ENCODE measurements around the gene AKNA. TPM values are rescaled to one million over a fixed set of nuclear protein-coding genes. Genes with fewer than 3 reads are reported as not detected.

AKNA gene
- total RNA-seq, 5 donors from 2014 or later (not counting 1 experiment from before 2014, with no cell fraction given), result 382 to 462 (median 415) TPM

DNA sequence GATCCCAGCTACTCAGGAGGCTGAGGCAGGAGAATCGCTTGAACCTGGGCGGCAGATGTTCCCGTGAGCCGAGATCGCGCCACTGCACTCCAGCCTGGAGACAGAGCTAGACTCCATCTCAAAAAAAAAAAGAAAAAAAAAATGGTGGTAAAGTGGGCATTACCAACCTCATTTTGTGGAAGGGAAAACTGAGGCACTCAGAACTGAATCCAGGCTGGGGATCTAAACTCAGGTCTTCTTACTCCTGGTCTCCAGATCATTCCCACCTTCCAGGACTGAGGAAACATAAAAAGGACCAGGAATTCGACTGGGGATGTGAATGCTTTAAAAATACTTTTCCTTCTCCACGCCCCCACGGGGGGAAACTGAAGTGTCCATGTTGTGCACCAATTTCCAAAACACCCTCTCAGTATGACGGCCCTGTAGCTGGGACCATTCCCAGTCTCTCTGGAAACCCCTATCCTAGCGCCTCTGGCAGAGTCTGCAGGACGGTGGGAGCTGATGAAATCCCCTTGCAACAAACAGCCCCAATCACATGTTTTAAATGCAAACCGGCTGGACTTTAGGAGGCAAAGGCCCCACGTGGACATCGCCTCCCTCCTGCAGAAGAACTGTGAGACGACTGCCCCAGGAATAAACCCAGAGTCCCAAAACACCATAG, 8.9 kb upstream of the AKNA start:
- no peaks in the 10 kb centered on the region for H3K9me3 ChIP-seq
- WGBS (ENCODE audit: insufficient coverage), result 90% methylated on average over 4 of the region's 16 CpGs
- ChIA-PET CTCF (interaction anchor here in 1 of 2 donors (0.5 to 1.7 kb wide), 4 partner anchors 8 to 108 kb away, joined by 3 to 8 read pairs (median 6); partner anchors contain the start of gene AKNA), POLR2A (interaction anchor here (0.6 to 3.5 kb wide), 5 partner anchors 10 to 533 kb away, joined by 3 to 42 read pairs (median 5); partner anchors contain the start of gene AKNA (in 2 of the 2))
- Mint-ChIP-seq H3K9me3 (no peaks in the 10 kb centered on the region), H3K27me3 (no peaks in the 10 kb centered on the region), H3K36me3 (peaks cover 10% of the 10 kb centered on the region), H3K27ac (peak overlapping the region; percentile 92 to 97), H3K4me1 (peaks cover 58 to 63% (median 60%) of the 10 kb centered on the region in 3 donors), H3K4me3 (peak overlapping the region; percentile 92 to 100 (median 95))
- H3K4me3 ChIP-seq (ENCODE audit: control insufficient read depth in 1 of 2, extremely low read depth in 1 of 2, low read length in 1 of 2), result peak overlapping the region; percentile 77 to 85
- peaks cover 0 to 11% of the 10 kb centered on the region in 2 donors for H3K36me3 ChIP-seq (ENCODE audit: control insufficient read depth in 2 of 2, extremely low read depth in 1 of 2, insufficient read depth in 1 of 2, low read length in 1 of 2)
- H3K27me3 ChIP-seq (replicated peaks in 1 of 2; ENCODE audit: control insufficient read depth in 2 of 2, extremely low read depth in 1 of 2, insufficient read depth in 2 of 2, low read length in 1 of 2), result no peaks in the 10 kb centered on the region
- no peak for ATAC-seq (replicated peaks in 1 of 4)
- peaks cover 36 to 63% of the 10 kb centered on the region in 2 experiments for H3K4me1 ChIP-seq (ENCODE audit: control insufficient read depth in 1 of 2, extremely low read depth in 1 of 2, insufficient read depth in 2 of 2, low read length in 2 of 2)
- DNase-seq, result no peak
- peak overlapping the region; percentile 90 for H3K27ac ChIP-seq (ENCODE audit: low read length)

DNA sequence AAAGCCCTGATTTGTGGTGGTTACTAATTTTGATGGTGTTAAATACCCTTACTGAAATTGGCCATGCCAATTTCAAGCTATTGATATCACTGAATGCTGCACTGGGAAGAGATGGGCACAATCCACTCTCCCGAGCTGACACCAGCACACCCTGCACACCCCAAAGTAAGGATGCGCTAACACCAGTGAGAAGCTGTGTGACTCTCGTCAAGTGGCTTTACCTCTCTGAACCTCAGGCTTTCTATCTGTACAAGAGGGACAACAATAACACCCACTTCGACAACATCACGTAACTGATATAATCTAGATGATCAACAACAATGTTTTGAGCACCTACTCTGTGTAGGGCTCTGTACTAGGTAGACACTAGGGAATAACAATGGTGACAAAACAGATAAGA, 8.0 kb upstream of the AKNA start:
- no peak for DNase-seq
- H3K9me3 ChIP-seq, result no peaks in the 10 kb centered on the region
- Mint-ChIP-seq H3K9me3 (no peaks in the 10 kb centered on the region), H3K4me1 (peaks cover 67 to 70% (median 67%) of the 10 kb centered on the region in 3 donors), H3K4me3 (peak overlapping the region; percentile 66 to 100 (median 66)), H3K27me3 (no peaks in the 10 kb centered on the region), H3K27ac (peak overlapping the region; percentile 92 to 97), H3K36me3 (peaks cover 16% of the 10 kb centered on the region)
- peak overlapping the region; percentile 13 for H3K27ac ChIP-seq (ENCODE audit: low read length)
- H3K27me3 ChIP-seq (replicated peaks in 1 of 2; ENCODE audit: control insufficient read depth in 2 of 2, extremely low read depth in 1 of 2, insufficient read depth in 2 of 2, low read length in 1 of 2), result no peaks in the 10 kb centered on the region
- 94% methylated on average over 3 of the region's 5 CpGs for WGBS (ENCODE audit: insufficient coverage)
- H3K36me3 ChIP-seq (ENCODE audit: control insufficient read depth in 2 of 2, extremely low read depth in 1 of 2, insufficient read depth in 1 of 2, low read length in 1 of 2), result peaks cover 0 to 14% of the 10 kb centered on the region in 2 donors
- POLR2A ChIA-PET, result interaction anchor here (0.6 to 3.5 kb wide), 6 partner anchors 9 to 196 kb away, joined by 3 to 42 read pairs (median 6); partner anchors contain the start of gene AKNA (in 2 of the 2)
- CTCF ChIA-PET, result interaction anchor here (0.6 to 1.2 kb wide), 8 partner anchors 9 to 285 kb away, joined by 3 to 5 read pairs (median 4); no protein-coding TSS in a partner anchor
- no peak for ATAC-seq (replicated peaks in 1 of 4)
- H3K4me3 ChIP-seq (ENCODE audit: control insufficient read depth in 1 of 2, extremely low read depth in 1 of 2, low read length in 1 of 2), result no peak overlapping the region
- peaks cover 39 to 72% of the 10 kb centered on the region in 2 experiments for H3K4me1 ChIP-seq (ENCODE audit: control insufficient read depth in 1 of 2, extremely low read depth in 1 of 2, insufficient read depth in 2 of 2, low read length in 2 of 2)

DNA sequence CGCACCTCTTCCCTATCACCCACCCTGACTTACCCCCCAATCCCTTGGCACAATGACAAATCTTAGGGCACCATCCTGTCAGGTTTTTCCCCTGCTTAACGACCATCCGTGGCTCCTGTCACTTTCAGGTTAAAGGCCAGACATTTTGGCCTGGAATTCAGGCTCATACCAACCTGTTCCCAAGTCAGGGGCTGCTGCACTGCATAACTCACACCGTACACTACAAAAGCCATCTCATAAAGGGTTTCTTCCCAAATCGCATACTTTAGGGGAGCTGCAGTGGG, 7.5 kb upstream of the AKNA start:
- peaks cover 72 to 75% (median 72%) of the 10 kb centered on the region in 3 donors for H3K4me1 Mint-ChIP-seq

DNA sequence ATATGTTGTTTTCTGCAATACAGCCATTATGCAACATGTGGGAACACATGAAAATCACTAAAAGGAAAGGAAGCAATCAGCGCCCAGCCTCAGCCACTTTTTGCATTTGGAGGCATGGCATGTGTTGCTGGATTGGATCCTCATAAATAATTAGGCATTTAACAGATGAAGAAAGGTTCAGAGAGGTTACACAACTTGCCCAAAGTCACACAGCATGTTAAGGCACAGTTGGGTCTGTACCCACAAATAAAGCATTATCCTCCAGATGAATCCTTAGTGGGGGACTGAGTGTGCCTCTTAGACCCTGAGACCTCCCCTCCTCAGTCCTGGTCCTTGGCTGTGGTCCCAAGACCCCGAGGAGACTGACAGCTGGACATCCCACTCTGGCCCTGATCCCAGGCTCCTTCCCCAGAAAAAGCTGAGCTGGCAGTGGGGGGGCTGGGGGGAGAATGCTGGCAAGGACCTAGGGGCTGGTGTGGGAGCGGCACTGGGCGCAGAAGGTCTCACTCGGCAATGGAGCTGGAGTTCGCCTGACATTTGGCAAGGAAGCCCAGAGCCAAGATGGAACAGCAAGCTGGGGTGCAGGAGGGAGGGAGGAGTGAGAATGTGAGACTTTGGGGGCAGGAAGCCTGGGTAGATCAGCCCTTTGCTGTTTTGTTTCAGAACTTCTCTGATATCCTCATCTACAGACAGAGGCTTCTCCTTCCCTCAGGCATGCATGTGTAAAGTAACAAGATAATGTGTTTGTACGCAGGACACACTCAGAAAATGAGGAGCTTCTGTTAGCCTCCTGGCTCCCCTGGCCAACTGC, 6.9 kb upstream of the AKNA start:
- Mint-ChIP-seq H3K27me3 (no peaks in the 10 kb centered on the region), H3K27ac (peak overlapping the region; percentile 92 to 97), H3K9me3 (no peaks in the 10 kb centered on the region), H3K4me3 (peak overlapping the region; percentile 66 to 100 (median 66)), H3K4me1 (peaks cover 77 to 80% (median 78%) of the 10 kb centered on the region in 3 donors), H3K36me3 (peaks cover 23% of the 10 kb centered on the region)
- POLR2A ChIA-PET, result interaction anchor here (0.6 to 3.5 kb wide), 5 partner anchors 8 to 53 kb away, joined by 3 to 42 read pairs (median 6); partner anchors contain the start of gene AKNA (in 1 of the 2)
- Histone ChIP-seq H3K4me3 (ENCODE audit: control insufficient read depth in 1 of 2, extremely low read depth in 1 of 2, low read length in 1 of 2) (peak overlapping the region in 1 of 2 donors; percentile 34), H3K36me3 (ENCODE audit: control insufficient read depth in 2 of 2, extremely low read depth in 1 of 2, insufficient read depth in 1 of 2, low read length in 1 of 2) (peaks cover 0 to 19% of the 10 kb centered on the region in 2 donors), H3K27me3 (replicated peaks in 1 of 2; ENCODE audit: control insufficient read depth in 2 of 2, extremely low read depth in 1 of 2, insufficient read depth in 2 of 2, low read length in 1 of 2) (no peaks in the 10 kb centered on the region), H3K27ac (ENCODE audit: low read length) (peak overlapping the region; percentile 29), H3K9me3 (no peaks in the 10 kb centered on the region), H3K4me1 (ENCODE audit: control insufficient read depth in 1 of 2, extremely low read depth in 1 of 2, insufficient read depth in 2 of 2, low read length in 2 of 2) (peaks cover 48 to 82% of the 10 kb centered on the region in 2 experiments)
- ATAC-seq (replicated peaks in 1 of 4) (no peak), DNase-seq (peak in 1 of 35 experiments; percentile 37)
- 78% methylated on average over 4 of the region's 7 CpGs for WGBS (ENCODE audit: insufficient coverage)
- CTCF ChIA-PET, result interaction anchor here (0.6 to 1.2 kb wide), 5 partner anchors 8 to 286 kb away, joined by 3 to 5 read pairs (median 3); no protein-coding TSS in a partner anchor

More for the DNA sequence above, 7.5 kb upstream of the AKNA start:
- no peaks in the 10 kb centered on the region for H3K9me3 ChIP-seq
- no peaks in the 10 kb centered on the region for H3K27me3 ChIP-seq (replicated peaks in 1 of 2; ENCODE audit: control insufficient read depth in 2 of 2, extremely low read depth in 1 of 2, insufficient read depth in 2 of 2, low read length in 1 of 2)
- H3K36me3 ChIP-seq (ENCODE audit: control insufficient read depth in 2 of 2, extremely low read depth in 1 of 2, insufficient read depth in 1 of 2, low read length in 1 of 2), result peaks cover 0 to 15% of the 10 kb centered on the region in 2 donors
- Mint-ChIP-seq H3K9me3 (no peaks in the 10 kb centered on the region), H3K27me3 (no peaks in the 10 kb centered on the region), H3K36me3 (peaks cover 20% of the 10 kb centered on the region), H3K4me3 (peak overlapping the region; percentile 66 to 100 (median 66)), H3K27ac (peak overlapping the region; percentile 92 to 97)
- POLR2A ChIA-PET, result interaction anchor here (0.6 to 3.5 kb wide), 4 partner anchors 8 to 53 kb away, joined by 3 to 42 read pairs (median 5); partner anchors contain the start of gene AKNA (in 1 of the 2)
- peak overlapping the region; percentile 13 for H3K27ac ChIP-seq (ENCODE audit: low read length)
- H3K4me1 ChIP-seq (ENCODE audit: control insufficient read depth in 1 of 2, extremely low read depth in 1 of 2, insufficient read depth in 2 of 2, low read length in 2 of 2), result peaks cover 42 to 77% of the 10 kb centered on the region in 2 experiments
- CTCF ChIA-PET, result interaction anchor here (0.6 to 1.2 kb wide), 6 partner anchors 9 to 286 kb away, joined by 3 to 5 read pairs (median 4); no protein-coding TSS in a partner anchor
- DNase-seq, result no peak
- WGBS (ENCODE audit: insufficient coverage), result 38% methylated on average over 4 of the region's 5 CpGs
- no peak for ATAC-seq (replicated peaks in 1 of 4)
- peak overlapping the region in 1 of 2 donors; percentile 30 for H3K4me3 ChIP-seq (ENCODE audit: control insufficient read depth in 1 of 2, extremely low read depth in 1 of 2, low read length in 1 of 2)

DNA sequence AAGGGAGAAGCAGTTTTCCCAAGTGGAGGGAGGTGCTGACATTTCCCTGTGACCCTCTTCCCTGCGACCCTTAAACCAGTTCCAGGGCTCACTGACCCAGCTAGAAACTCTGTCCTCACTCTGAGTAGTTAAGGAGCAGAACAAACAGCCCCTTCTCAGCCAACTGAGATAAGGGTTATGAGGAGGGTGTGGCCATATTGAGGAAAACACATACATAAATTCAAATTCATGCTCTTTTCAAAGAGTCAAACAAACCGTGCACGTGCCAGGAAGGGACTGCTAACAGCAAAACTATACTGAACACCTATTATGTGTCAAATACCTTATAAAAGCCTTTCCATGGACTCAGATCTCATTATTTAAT, 4.9 kb upstream of the AKNA start:
- ChIA-PET CTCF (interaction anchor here (0.6 to 1.0 kb wide), 6 partner anchors 8 to 18 kb away, joined by 3 to 6 read pairs (median 4); no protein-coding TSS in a partner anchor), POLR2A (interaction anchor here in 1 of 2 donors (0.7 to 0.9 kb wide), 2 partner anchors 13 to 21 kb away, joined by 3 to 8 read pairs; no protein-coding TSS in a partner anchor)
- peaks cover 27% of the 10 kb centered on the region for H3K36me3 Mint-ChIP-seq
- H3K4me3 Mint-ChIP-seq, result peak overlapping the region; percentile 6 to 100 (median 47)
- Histone ChIP-seq H3K4me1 (ENCODE audit: control insufficient read depth in 1 of 2, extremely low read depth in 1 of 2, insufficient read depth in 2 of 2, low read length in 2 of 2) (peaks cover 64 to 97% of the 10 kb centered on the region in 2 experiments), H3K9me3 (no peaks in the 10 kb centered on the region), H3K36me3 (ENCODE audit: control insufficient read depth in 2 of 2, extremely low read depth in 1 of 2, insufficient read depth in 1 of 2, low read length in 1 of 2) (peaks cover 0 to 19% of the 10 kb centered on the region in 2 donors), H3K4me3 (ENCODE audit: control insufficient read depth in 1 of 2, extremely low read depth in 1 of 2, low read length in 1 of 2) (no peak overlapping the region), H3K27ac (ENCODE audit: low read length) (peak overlapping the region; percentile 48), H3K27me3 (replicated peaks in 1 of 2; ENCODE audit: control insufficient read depth in 2 of 2, extremely low read depth in 1 of 2, insufficient read depth in 2 of 2, low read length in 1 of 2) (no peaks in the 10 kb centered on the region)
- DNase-seq (no peak), ATAC-seq (replicated peaks in 1 of 4) (no peak)
- no peaks in the 10 kb centered on the region for H3K27me3 Mint-ChIP-seq
- H3K4me1 Mint-ChIP-seq, result peaks cover 93 to 95% (median 93%) of the 10 kb centered on the region in 3 donors
- no CpG with 5 or more reads among the region's 3 CpGs for WGBS (ENCODE audit: insufficient coverage)
- no peaks in the 10 kb centered on the region for H3K9me3 Mint-ChIP-seq
- peak overlapping the region; percentile 90 to 97 for H3K27ac Mint-ChIP-seq

All from T-cell (primary cell).